HepG2 (cell line): ENCODE measurements around the gene NCOA6. TPM values are rescaled to one million over a fixed set of nuclear protein-coding genes. Genes with fewer than 3 reads are reported as not detected.

Experiments used
- ATF7-NPFF ChIP-seq: sonication (generic); formaldehyde crosslinking; IDR thresholded peaks from 2 replicates; pipeline ENCODE4 v1.8.1; 2023; ENCODE audit warnings: mild to moderate bottlenecking, low read depth, missing genetic modification reagents, moderate library complexity
- EP300 ChIP-seq, 3 experiments: sonication (generic) in 1 of 3; formaldehyde crosslinking in 1 of 3; IDR thresholded peaks; 2 replicates each; pipeline versions ENCODE4 v1.5.1 to v1.6.1; 2011 to 2020; ENCODE audit warnings: low read depth in 2 of 3, low read length in 2 of 3, borderline replicate concordance in 1 of 3, improper control_type of control experiment in 1 of 3, mild to moderate bottlenecking in 1 of 3, missing genetic modification reagents in 1 of 3, moderate library complexity in 1 of 3
- GLI4 ChIP-seq: sonication (generic); formaldehyde crosslinking; IDR thresholded peaks from 2 replicates; pipeline ENCODE4 v1.5.1; 2020; ENCODE audit warnings: missing genetic modification reagents, mild to moderate bottlenecking, moderate library complexity, borderline replicate concordance
- HDAC1 ChIP-seq: sonication (generic); formaldehyde crosslinking; IDR thresholded peaks from 2 replicates; pipeline ENCODE4 v1.5.1; 2020; ENCODE audit warnings: mild to moderate bottlenecking, missing genetic modification reagents
- IRF2 ChIP-seq: IDR thresholded peaks from 2 replicates; pipeline ENCODE4 v1.6.1; 2018; ENCODE audit warnings: missing genetic modification reagents, missing compliant biosample characterization
- JUND ChIP-seq: sonication (generic); formaldehyde crosslinking; IDR thresholded peaks from 2 replicates; pipeline ENCODE4 v1.8.0; 2022; ENCODE audit warnings: mild to moderate bottlenecking, missing genetic modification reagents
- LBX2 ChIP-seq: sonication (generic); formaldehyde crosslinking; IDR thresholded peaks from 2 replicates; pipeline ENCODE4 v1.5.0; 2020; ENCODE audit warnings: missing genetic modification reagents, mild to moderate bottlenecking, borderline replicate concordance
- MEF2D ChIP-seq: sonication (generic); formaldehyde crosslinking; IDR thresholded peaks from 2 replicates; pipeline ENCODE4 v1.5.1; 2020; ENCODE audit warnings: mild to moderate bottlenecking, missing genetic modification reagents
- MEIS2 ChIP-seq: sonication (generic); formaldehyde crosslinking; IDR thresholded peaks from 2 replicates; pipeline ENCODE4 v1.9.0; 2021; ENCODE audit warnings: mild to moderate bottlenecking, missing genetic modification reagents
- MIER3 ChIP-seq: IDR thresholded peaks from 2 replicates; pipeline ENCODE4 v1.6.1; 2016; ENCODE audit warnings: missing compliant biosample characterization, borderline replicate concordance
- MTERF4 ChIP-seq: sonication (generic); formaldehyde crosslinking; IDR thresholded peaks from 2 replicates; pipeline ENCODE4 v1.8.0; 2023; ENCODE audit warnings: mild to moderate bottlenecking, missing genetic modification reagents
- NFIC ChIP-seq: IDR thresholded peaks from 2 replicates; pipeline ENCODE4 v1.6.1; 2012; ENCODE audit warnings: mild to moderate bottlenecking, low read length, inconsistent platforms
- NONO ChIP-seq, 2 experiments: fragments of 450-650 bp in 1 of 2; sonication (generic) in 1 of 2; formaldehyde crosslinking in 1 of 2; IDR thresholded peaks in 1 of 2; conservative IDR thresholded peaks in 1 of 2; 2 replicates each; pipeline versions ENCODE4 v1.6.1 to v1.8.0; 2017 to 2022; ENCODE audit warnings: mild to moderate bottlenecking in 1 of 2, missing genetic modification reagents in 1 of 2, moderate library complexity in 1 of 2
- SALL1 ChIP-seq: sonication (generic); formaldehyde crosslinking; IDR thresholded peaks from 2 replicates; pipeline ENCODE4 v1.8.0; 2022; ENCODE audit warnings: mild to moderate bottlenecking, missing genetic modification reagents
- SPEN ChIP-seq: sonication (generic); formaldehyde crosslinking; IDR thresholded peaks from 2 replicates; pipeline ENCODE4 v1.5.1; 2020; ENCODE audit warnings: low read depth, mild to moderate bottlenecking, missing genetic modification reagents
- SYNCRIP ChIP-seq: fragments of 200-400 bp; formaldehyde crosslinking; IDR thresholded peaks from 2 replicates; pipeline ENCODE4 v1.6.1; 2018; ENCODE audit warnings: mild to moderate bottlenecking, low read depth, low read length; ENCODE audit not compliant: insufficient read depth
- ZNF430 ChIP-seq: sonication (generic); formaldehyde crosslinking; IDR thresholded peaks from 2 replicates; pipeline ENCODE4 v1.9.0; 2021; ENCODE audit warnings: mild to moderate bottlenecking, missing genetic modification reagents
- ZNF468 ChIP-seq: sonication (generic); formaldehyde crosslinking; IDR thresholded peaks from 2 replicates; pipeline ENCODE4 v1.8.0; 2022; ENCODE audit warnings: mild to moderate bottlenecking, moderate library complexity, missing genetic modification reagents
- ZNF614 ChIP-seq: IDR thresholded peaks from 2 replicates; pipeline ENCODE4 v1.6.1; 2018; ENCODE audit warnings: missing biosample characterization, missing genetic modification reagents, inconsistent platforms, borderline replicate concordance
- ZNF891 ChIP-seq: sonication (generic); formaldehyde crosslinking; IDR thresholded peaks from 2 replicates; pipeline ENCODE4 v1.5.0; 2020; ENCODE audit warnings: mild to moderate bottlenecking, missing genetic modification reagents
- polyA plus RNA-seq, 8 experiments: library from polyadenylated mRNA; depleted of rRNA in 3 of 8; stranded (reverse) in 7 of 8; unstranded in 1 of 8; fragments of >200 nt; fragmentation: Illumina TruSeq in 4 of 8; extraction: Trizol in 4 of 8; gene quantifications; 2 replicates each; pipeline versions ENCODE4 v1.2.1 to v1.2.3, GENCODE V29; 2011 to 2016; ENCODE audit warnings: low read depth in 4 of 8, missing spikeins in 1 of 8, mixed read lengths in 1 of 8; ENCODE audit not compliant: insufficient read depth in 1 of 8
- total RNA-seq, 5 experiments: library from RNA; depleted of rRNA; stranded (reverse); fragments of >200 nt; fragmentation: Illumina TruSeq; extraction: Trizol; gene quantifications; 2 replicates each; pipeline ENCODE4 v1.2.3, GENCODE V29; 2016; ENCODE audit warnings: low read depth in 1 of 5
- TF ChIP-seq, protein P1 (sequence below): sonication (generic); formaldehyde crosslinking; IDR thresholded peaks from 2 replicates; pipeline ENCODE4 v1.5.1; 2020; ENCODE audit warnings: mild to moderate bottlenecking, missing genetic modification reagents, borderline replicate concordance

NCOA6 gene
- total and polyA plus RNA-seq, 2 of the 13 experiments (the other 11 are each of a cell fraction or from before 2014, with no cell fraction given): 11.2 to 29.3 TPM

DNA sequence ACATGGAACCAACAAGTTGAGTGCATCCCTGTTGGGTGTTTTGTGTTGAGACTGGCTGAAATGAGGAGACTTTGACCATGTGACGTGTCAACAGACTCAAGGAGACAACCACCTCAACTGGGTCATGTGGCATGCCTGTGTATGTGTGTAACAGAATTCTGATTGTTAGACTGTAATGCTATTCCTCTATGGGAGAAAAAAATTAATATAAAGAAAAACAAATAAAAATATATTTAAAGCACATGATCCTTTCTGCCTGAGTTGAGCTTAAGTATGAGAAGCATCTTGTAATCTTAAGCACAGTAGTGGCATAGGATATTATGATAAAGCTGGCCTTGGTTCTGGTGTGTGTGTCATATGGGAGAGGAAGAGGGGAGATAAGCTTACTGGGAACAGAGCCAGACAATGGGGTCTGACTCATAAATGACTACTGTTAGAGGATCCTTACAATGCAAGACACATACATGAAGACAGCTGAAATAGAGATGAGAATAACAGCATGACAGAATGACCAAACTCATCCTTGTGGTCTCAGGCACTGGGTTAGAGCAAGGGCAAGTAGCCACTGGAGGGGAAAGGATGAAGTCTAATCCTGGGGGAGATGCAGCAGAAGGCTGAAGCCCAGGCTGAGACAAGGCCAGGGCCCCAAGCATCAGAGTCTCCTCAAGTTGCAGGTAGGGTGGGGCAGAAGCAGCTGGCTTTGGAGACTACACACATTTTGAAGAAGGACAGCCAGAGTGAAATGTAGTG, 112.1 kb downstream of the NCOA6 start (continued):
- TF ChIP-seq MTERF4 (CRISPR knock-in tag): peak; percentile 37; the same call in 1 of the 2 replicates
- TF ChIP-seq MEIS2 (CRISPR knock-in tag): no peak
- 0 out of 2 replicates have a peak, but pooled peaks have one; percentile 39 for TF ChIP-seq ZNF430 (CRISPR knock-in tag)
- TF ChIP-seq NONO (IDR thresholded peaks at IDR 0.05): no peak
- no peak for TF ChIP-seq NONO (CRISPR knock-in tag; conservative IDR thresholded peaks at IDR 0.05)
- no peak for TF ChIP-seq SYNCRIP
- no peak for TF ChIP-seq LBX2 (CRISPR knock-in tag)
- TF ChIP-seq JUND (CRISPR knock-in tag): peak; percentile 57; the same call in 1 of the 2 replicates
- 0 out of 2 replicates have a peak, but pooled peaks have one; percentile 22 for TF ChIP-seq HDAC1 (CRISPR knock-in tag)
- TF ChIP-seq ZNF614 (CRISPR knock-in tag): peak; percentile 21; the same call in 1 of the 2 replicates
- TF ChIP-seq IRF2: no peak
- TF ChIP-seq, protein P1, sequence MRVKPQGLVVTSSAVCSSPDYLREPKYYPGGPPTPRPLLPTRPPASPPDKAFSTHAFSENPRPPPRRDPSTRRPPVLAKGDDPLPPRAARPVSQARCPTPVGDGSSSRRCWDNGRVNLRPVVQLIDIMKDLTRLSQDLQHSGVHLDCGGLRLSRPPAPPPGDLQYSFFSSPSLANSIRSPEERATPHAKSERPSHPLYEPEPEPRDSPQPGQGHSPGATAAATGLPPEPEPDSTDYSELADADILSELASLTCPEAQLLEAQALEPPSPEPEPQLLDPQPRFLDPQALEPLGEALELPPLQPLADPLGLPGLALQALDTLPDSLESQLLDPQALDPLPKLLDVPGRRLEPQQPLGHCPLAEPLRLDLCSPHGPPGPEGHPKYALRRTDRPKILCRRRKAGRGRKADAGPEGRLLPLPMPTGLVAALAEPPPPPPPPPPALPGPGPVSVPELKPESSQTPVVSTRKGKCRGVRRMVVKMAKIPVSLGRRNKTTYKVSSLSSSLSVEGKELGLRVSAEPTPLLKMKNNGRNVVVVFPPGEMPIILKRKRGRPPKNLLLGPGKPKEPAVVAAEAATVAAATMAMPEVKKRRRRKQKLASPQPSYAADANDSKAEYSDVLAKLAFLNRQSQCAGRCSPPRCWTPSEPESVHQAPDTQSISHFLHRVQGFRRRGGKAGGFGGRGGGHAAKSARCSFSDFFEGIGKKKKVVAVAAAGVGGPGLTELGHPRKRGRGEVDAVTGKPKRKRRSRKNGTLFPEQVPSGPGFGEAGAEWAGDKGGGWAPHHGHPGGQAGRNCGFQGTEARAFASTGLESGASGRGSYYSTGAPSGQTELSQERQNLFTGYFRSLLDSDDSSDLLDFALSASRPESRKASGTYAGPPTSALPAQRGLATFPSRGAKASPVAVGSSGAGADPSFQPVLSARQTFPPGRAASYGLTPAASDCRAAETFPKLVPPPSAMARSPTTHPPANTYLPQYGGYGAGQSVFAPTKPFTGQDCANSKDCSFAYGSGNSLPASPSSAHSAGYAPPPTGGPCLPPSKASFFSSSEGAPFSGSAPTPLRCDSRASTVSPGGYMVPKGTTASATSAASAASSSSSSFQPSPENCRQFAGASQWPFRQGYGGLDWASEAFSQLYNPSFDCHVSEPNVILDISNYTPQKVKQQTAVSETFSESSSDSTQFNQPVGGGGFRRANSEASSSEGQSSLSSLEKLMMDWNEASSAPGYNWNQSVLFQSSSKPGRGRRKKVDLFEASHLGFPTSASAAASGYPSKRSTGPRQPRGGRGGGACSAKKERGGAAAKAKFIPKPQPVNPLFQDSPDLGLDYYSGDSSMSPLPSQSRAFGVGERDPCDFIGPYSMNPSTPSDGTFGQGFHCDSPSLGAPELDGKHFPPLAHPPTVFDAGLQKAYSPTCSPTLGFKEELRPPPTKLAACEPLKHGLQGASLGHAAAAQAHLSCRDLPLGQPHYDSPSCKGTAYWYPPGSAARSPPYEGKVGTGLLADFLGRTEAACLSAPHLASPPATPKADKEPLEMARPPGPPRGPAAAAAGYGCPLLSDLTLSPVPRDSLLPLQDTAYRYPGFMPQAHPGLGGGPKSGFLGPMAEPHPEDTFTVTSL: peak; percentile 6; the same call in 1 of the 2 replicates
- TF ChIP-seq NFIC: peak; percentile 36; the same call in 1 of the 2 replicates
- TF ChIP-seq MEF2D: 0 out of 2 replicates have a peak, but pooled peaks have one; percentile 9
- TF ChIP-seq ZNF891 (CRISPR knock-in tag): no peak
- TF ChIP-seq ZNF468 (CRISPR knock-in tag): 0 out of 2 replicates have a peak, but pooled peaks have one; percentile 16
- 0 out of 2 replicates have a peak, but pooled peaks have one; percentile 27 for TF ChIP-seq SPEN (CRISPR knock-in tag)
- peak; percentile 25; the same call in 1 of the 2 replicates for TF ChIP-seq MIER3 (CRISPR knock-in tag)
- TF ChIP-seq GLI4: 0 out of 2 replicates have a peak, but pooled peaks have one; percentile 48
- peak; percentile 35 for TF ChIP-seq SALL1 (CRISPR knock-in tag)
- TF ChIP-seq ATF7-NPFF: no peak
- peak in 1 of 2 experiments; percentile 34; a peak in 1 of 4 replicates for TF ChIP-seq EP300 (IDR thresholded peaks at IDR 0.05; ENCODE audit: low read depth in 2 of 2, low read length in 2 of 2)
- no peak for TF ChIP-seq EP300 (CRISPR knock-in tag; IDR thresholded peaks at IDR 0.05; ENCODE audit: borderline replicate concordance)
